OCI-LY7 (cell line): ENCODE results near the gene CARD19.

Experiments
- EZH2phosphoT487 ChIP-seq: fragments of 200-600 bp; sonication (generic); IDR thresholded peaks from 2 replicates; pipeline ENCODE4 v1.6.1; 2018; ENCODE audit warnings: low read depth, borderline replicate concordance, mild to moderate bottlenecking, mixed run types, antibody characterized with exemption, low read length, moderate library complexity, mixed read lengths
- TF ChIP-seq, protein P1 (sequence below): fragments of 200-600 bp; sonication (generic); conservative IDR thresholded peaks from 2 replicates; pipeline ENCODE4 v1.5.1; 2014; ENCODE audit warnings: mild to moderate bottlenecking, antibody characterized with exemption, low read length, moderate library complexity, mixed read lengths

DNA sequence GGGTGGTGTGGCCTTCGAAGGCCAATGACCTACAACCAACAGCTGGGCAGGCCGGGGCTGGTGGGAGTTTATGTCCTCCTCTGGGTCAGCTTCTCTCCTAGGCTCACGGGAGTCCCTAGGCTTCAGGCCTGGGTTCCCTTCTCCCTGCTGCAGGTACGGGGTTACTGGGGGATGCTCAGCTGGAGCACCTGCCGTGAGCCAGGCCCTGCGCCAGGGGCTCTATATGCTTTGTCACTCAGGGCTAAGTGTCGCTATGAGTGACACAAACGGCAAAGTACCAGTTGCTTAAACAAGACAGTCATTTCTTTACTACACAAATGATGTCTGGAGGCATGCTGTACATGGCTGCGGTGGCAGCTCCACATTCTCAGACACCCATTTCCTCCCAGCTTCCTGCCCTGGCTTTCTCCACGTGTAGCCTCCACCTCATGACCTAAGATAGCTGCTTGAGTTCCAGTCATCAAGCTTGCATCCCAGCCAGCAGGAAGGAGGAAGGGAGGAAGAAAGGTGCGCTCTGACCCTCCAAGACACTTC lies 60.5 kb downstream of the CARD19 start:
- TF ChIP-seq EZH2phosphoT487: no peak
- TF ChIP-seq, protein P1, sequence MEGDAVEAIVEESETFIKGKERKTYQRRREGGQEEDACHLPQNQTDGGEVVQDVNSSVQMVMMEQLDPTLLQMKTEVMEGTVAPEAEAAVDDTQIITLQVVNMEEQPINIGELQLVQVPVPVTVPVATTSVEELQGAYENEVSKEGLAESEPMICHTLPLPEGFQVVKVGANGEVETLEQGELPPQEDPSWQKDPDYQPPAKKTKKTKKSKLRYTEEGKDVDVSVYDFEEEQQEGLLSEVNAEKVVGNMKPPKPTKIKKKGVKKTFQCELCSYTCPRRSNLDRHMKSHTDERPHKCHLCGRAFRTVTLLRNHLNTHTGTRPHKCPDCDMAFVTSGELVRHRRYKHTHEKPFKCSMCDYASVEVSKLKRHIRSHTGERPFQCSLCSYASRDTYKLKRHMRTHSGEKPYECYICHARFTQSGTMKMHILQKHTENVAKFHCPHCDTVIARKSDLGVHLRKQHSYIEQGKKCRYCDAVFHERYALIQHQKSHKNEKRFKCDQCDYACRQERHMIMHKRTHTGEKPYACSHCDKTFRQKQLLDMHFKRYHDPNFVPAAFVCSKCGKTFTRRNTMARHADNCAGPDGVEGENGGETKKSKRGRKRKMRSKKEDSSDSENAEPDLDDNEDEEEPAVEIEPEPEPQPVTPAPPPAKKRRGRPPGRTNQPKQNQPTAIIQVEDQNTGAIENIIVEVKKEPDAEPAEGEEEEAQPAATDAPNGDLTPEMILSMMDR: no peak
